Retinal pigment epithelial cell (primary cell): ENCODE measurements around the gene HRNR.
"Not testable (repeated sequence)": the region's sequence is repeated elsewhere in the genome, so short reads cannot be mapped to it uniquely, and the experiment has no call there.

Source experiments
- DNase-seq: peaks from one replicate; pipeline ENCODE4 v3.0.0-alpha.2; 2010; ENCODE audit warnings: low read depth
- H3K4me3 ChIP-seq: 2 replicates; pipeline ENCODE4 v1.5.1; 2011; ENCODE audit warnings: mild to moderate bottlenecking, low read length, control low read depth, moderate library complexity
- TF ChIP-seq, protein P1 (sequence below): conservative IDR thresholded peaks from 2 replicates; pipeline ENCODE4 v1.5.1; 2011; ENCODE audit warnings: low read depth, low read length, control low read depth, inconsistent platforms

Gene HRNR

DNA sequence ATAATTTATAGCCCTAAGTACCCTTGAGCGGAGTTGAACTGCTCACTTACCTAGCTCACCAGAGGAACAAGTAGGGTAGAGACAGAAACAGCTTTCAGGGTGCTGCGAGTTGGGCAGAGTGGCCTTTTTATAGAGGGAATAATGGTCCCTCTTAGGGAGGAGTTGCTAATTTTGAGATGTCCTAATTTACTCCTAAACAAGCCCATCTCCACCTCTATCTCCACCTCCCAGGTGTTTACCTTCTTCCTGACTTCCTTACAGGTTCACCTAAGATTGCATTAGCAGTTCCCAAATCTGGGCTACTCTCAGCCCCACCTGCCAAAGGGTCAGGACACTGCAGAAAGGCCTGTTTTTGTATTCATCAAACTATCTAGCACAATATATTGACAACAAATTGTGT, at the start of gene HRNR:
Gene HRNR (minus strand): TSS at position 101 of the 400 bp plus-strand sequence. CDS start 940 bp downstream, outside the sequence.
- TF ChIP-seq, protein P1, sequence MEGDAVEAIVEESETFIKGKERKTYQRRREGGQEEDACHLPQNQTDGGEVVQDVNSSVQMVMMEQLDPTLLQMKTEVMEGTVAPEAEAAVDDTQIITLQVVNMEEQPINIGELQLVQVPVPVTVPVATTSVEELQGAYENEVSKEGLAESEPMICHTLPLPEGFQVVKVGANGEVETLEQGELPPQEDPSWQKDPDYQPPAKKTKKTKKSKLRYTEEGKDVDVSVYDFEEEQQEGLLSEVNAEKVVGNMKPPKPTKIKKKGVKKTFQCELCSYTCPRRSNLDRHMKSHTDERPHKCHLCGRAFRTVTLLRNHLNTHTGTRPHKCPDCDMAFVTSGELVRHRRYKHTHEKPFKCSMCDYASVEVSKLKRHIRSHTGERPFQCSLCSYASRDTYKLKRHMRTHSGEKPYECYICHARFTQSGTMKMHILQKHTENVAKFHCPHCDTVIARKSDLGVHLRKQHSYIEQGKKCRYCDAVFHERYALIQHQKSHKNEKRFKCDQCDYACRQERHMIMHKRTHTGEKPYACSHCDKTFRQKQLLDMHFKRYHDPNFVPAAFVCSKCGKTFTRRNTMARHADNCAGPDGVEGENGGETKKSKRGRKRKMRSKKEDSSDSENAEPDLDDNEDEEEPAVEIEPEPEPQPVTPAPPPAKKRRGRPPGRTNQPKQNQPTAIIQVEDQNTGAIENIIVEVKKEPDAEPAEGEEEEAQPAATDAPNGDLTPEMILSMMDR = no peak
- no peak for DNase-seq
- no peak within 1 kb of the TSS for H3K4me3 ChIP-seq

DNA sequence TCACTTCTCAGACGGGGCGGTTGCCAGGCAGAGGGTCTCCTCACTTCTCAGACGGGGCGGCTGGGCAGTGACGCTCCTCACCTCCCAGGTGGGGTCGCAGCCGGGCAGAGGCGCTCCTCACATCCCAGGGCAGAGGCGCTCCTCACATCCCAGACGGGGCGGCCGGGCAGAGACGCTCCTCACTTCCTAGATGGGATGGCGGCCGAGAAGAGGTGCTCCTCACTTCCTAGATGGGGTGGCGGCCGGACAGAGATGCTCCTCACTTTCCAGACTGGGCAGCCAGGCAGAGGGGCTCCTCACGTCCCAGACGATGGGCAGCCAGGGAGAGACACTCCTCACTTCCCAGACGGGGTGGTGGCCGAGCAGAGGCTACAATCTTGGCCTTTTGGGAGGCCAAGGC, 32.4 kb upstream of the HRNR start:
- not testable (repeated sequence) for H3K4me3 ChIP-seq, DNase-seq

DNA sequence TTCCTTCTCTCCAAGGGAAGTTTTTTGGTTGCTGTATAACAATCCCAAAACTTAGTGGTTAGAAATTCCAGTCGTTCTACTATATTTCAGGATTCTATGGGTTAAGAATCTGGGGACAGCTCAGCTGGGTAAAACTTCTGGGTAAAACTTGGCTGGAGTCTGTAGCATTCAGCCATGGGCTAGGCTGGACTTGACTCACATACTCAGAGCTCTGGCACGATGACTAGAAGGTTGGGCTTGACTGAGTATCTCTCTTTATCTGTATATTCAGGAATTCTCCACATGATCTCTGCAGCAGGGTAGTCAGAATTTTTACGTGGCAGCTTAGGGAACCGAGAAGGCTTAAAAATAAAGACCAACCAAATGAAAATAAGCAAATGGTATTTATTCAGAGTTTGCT, 28.2 kb upstream of the HRNR start:
- TF ChIP-seq, protein P1 = no peak
- DNase-seq = no peak
- H3K4me3 ChIP-seq = no peak overlapping the region

GRCh38 chr1:152251391-152251790, 27.4 kb upstream of the HRNR start:
- TF ChIP-seq, protein P1 = no peak
- no peak overlapping the region for H3K4me3 ChIP-seq
- no peak for DNase-seq

GRCh38 chr1:152247316-152247715, 23.3 kb upstream of the HRNR start:
- no peak overlapping the region for H3K4me3 ChIP-seq
- TF ChIP-seq, protein P1 = no peak

GRCh38 chr1:152244576-152245273, 20.7 kb upstream of the HRNR start:
- TF ChIP-seq, protein P1 = no peak
- no peak overlapping the region for H3K4me3 ChIP-seq
- peak; percentile 2 for DNase-seq

More at GRCh38 chr1:152247316-152247715, 23.3 kb upstream of the HRNR start:
- no peak for DNase-seq

DNA sequence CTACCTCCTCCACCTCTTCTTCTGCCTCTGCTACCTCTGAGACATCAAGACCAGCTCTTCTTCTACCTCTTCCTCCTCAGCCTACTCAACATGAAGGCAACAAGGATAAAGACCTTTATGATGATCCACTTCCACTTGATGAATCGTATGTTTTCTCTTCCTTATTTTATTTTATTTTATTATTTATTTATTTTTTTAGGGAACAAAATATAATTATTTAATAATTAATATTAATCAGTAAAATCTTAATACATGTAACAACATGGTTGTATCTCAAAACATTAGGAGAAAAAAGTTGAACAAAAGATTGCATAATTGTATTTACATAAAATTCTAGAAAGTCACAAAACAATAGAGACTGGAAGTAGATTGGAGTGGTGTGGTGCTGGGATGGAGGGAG, 13.1 kb upstream of the HRNR start:
- no peak for DNase-seq
- no peak overlapping the region for H3K4me3 ChIP-seq
- TF ChIP-seq, protein P1 = no peak
